Kidney (tissue), 14 donors: Measurements from ENCODE around the gene SIM2. TPM values are rescaled to one million over a fixed set of nuclear protein-coding genes. Genes with fewer than 3 reads are reported as not detected.

Experiments
- DNase-seq, 5 donors: peaks; one replicate each; pipeline ENCODE4 v3.0.0-alpha.2; 2013 to 2020
- FAIRE-seq: peaks from 2 replicates; lab custom pipeline; 2012; peaks lifted over from hg19 to GRCh38; lab: Jason Lieb, UNC
- H3K27ac ChIP-seq, 2 donors: one replicate each; pipeline ENCODE4 v1.7.0; 2013; ENCODE audit warnings: low read depth in 2 of 2, low read length in 2 of 2, inconsistent platforms in 1 of 2
- H3K27me3 ChIP-seq: one replicate; pipeline ENCODE4 v1.7.1; 2013; ENCODE audit warnings: low read length, inconsistent platforms; ENCODE audit not compliant: control insufficient read depth, insufficient read depth
- H3K36me3 ChIP-seq, 3 donors: one replicate each; pipeline versions ENCODE4 v1.7.0 to v1.7.1; 2013; ENCODE audit warnings: low read length in 3 of 3, control low read depth in 1 of 3, inconsistent platforms in 1 of 3; ENCODE audit not compliant: insufficient read depth in 3 of 3, control insufficient read depth in 2 of 3
- H3K4me1 ChIP-seq, 3 donors: one replicate each; pipeline versions ENCODE4 v1.7.0 to v1.7.1; 2013; ENCODE audit warnings: low read length in 3 of 3, inconsistent platforms in 1 of 3, low read depth in 1 of 3; ENCODE audit not compliant: control insufficient read depth in 2 of 3, insufficient read depth in 2 of 3
- H3K4me3 ChIP-seq, 3 donors: one replicate each; pipeline versions ENCODE4 v1.7.0 to v1.8.1; 2013; ENCODE audit warnings: low read length in 3 of 3, control low read depth in 1 of 3, inconsistent platforms in 1 of 3
- H3K9ac ChIP-seq, 3 donors: one replicate each; pipeline versions ENCODE4 v1.7.0 to v1.7.1; 2013; ENCODE audit warnings: low read length in 3 of 3, control low read depth in 1 of 3, inconsistent platforms in 1 of 3
- H3K9me3 ChIP-seq, 3 donors: one replicate each; pipeline versions ENCODE4 v1.7.0 to v1.7.1; 2013; ENCODE audit warnings: low read length in 3 of 3, control low read depth in 1 of 3, inconsistent platforms in 1 of 3; ENCODE audit not compliant: control insufficient read depth in 2 of 3, insufficient read depth in 1 of 3
- intact Hi-C: fragments of 100-400 bp; cut with DNase I; formaldehyde crosslinking; loops from one replicate; pipeline ENCODE4 v1.11.1; 2022
- polyA plus RNA-seq: library from polyadenylated mRNA; stranded (reverse); fragments of 350-450 nt; fragmentation: Illumina TruSeq; extraction: RNeasy Lipid Tissue Mini Kit (QIAGEN cat#74804); gene quantifications from one replicate; pipeline ENCODE4 v1.2.3, GENCODE V29; 2014; ENCODE audit warnings: low read depth, low replicate concordance; ENCODE audit not compliant: insufficient read depth
- total RNA-seq: library from RNA; stranded (reverse); fragmentation: NEBNext Ultra II Directional; extraction: Animal tissue kit (Norgen Biotek cat#: 25700); gene quantifications from one replicate; pipeline ENCODE4 v1.2.1, GENCODE V29; 2021
- TF ChIP-seq, protein P1 (sequence below): IDR thresholded peaks from 3 replicates; pipeline ENCODE4 v1.5.1; 2012; ENCODE audit warnings: mild to moderate bottlenecking, moderate library complexity, borderline replicate concordance; ENCODE audit not compliant: insufficient read depth; ENCODE audit errors: extremely low read depth
- donor health status: control.
- donor health status: control.
- donor health status: control.
- donor health status: control.
- donor health status: control.
- donor health status: DM: yes; HTN: yes; CAD: no.
- donor health status: Normal renal cell carcinoma (clear cell type).

The SIM2 gene
- total and polyA plus RNA-seq, 2 donors from 2014 or later = 6.5 to 71.3 TPM

DNA sequence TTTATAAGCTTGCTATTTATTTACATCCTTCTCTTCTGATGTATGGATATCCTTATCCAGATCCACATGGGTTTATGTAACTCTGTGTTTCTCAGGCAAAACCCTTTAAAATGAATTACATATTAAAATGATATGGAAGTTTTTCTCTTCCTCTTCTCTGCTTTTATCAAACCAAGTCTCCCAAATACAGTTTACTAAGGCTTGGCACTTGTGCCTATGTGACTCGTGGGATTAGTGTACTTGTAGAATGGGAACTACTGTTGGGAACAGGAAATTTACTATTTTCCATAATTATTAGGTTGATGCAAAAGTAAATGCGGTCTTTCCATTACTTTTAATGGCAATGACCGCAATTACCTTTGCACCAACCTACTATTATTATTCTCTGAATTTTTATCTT, 14.8 kb downstream of the SIM2 start:
- Histone ChIP-seq H3K4me1 (no peaks in the 10 kb centered on the region), H3K9ac (no peak overlapping the region), H3K4me3 (no peak overlapping the region), H3K27ac (no peak overlapping the region), H3K36me3 (no peaks in the 10 kb centered on the region), H3K9me3 (no peaks in the 10 kb centered on the region), H3K27me3 (peaks cover 60% of the 10 kb centered on the region)
- TF ChIP-seq, protein P1, sequence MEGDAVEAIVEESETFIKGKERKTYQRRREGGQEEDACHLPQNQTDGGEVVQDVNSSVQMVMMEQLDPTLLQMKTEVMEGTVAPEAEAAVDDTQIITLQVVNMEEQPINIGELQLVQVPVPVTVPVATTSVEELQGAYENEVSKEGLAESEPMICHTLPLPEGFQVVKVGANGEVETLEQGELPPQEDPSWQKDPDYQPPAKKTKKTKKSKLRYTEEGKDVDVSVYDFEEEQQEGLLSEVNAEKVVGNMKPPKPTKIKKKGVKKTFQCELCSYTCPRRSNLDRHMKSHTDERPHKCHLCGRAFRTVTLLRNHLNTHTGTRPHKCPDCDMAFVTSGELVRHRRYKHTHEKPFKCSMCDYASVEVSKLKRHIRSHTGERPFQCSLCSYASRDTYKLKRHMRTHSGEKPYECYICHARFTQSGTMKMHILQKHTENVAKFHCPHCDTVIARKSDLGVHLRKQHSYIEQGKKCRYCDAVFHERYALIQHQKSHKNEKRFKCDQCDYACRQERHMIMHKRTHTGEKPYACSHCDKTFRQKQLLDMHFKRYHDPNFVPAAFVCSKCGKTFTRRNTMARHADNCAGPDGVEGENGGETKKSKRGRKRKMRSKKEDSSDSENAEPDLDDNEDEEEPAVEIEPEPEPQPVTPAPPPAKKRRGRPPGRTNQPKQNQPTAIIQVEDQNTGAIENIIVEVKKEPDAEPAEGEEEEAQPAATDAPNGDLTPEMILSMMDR = no peak
- no peak for DNase-seq
- intact Hi-C loops = no loop called here
- FAIRE-seq = no peak

DNA sequence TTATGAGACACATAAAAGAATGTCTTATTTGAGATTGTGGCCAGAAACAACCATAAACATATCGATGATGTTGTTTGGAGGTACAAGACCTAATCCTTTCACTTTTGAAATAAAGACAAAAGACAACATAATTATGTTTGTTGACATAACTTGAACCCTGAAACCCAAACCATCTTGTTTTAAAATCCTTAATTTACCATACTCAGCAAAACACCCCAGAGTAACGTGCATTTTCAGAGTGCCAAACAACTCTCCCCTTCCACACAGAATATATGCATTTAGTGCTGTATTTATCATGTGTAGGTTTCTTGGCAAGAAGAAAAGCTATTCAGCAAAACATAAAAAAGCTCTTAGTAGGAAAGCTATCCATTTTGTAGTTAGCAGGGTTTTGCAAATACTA, 17.5 kb downstream of the SIM2 start:
- Histone ChIP-seq H3K27ac (no peak overlapping the region), H3K4me3 (no peak overlapping the region), H3K4me1 (no peaks in the 10 kb centered on the region), H3K27me3 (peaks cover 40% of the 10 kb centered on the region), H3K9ac (no peak overlapping the region), H3K36me3 (no peaks in the 10 kb centered on the region), H3K9me3 (no peaks in the 10 kb centered on the region)
- intact Hi-C loops = no loop called here
- no peak for FAIRE-seq
- TF ChIP-seq, protein P1 = no peak
- DNase-seq = no peak

DNA sequence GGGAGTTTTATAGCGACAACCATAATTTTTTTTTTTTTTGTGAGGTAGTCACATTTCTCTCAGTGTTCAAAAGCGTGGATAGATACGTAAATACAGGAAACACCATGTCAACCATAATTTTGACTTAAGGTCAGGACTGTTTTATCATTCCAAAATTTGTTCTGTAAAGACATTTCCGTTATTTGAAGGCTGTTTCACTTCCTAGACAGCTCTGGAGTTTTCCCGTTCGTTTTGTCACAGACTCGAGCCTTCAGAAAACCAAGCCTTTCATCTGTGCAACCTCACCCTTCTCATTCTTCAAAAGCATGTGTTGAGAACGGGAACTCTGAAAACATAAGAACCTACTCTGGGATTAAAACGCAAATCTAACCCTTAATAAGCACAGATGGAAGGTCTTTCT, 17.9 kb downstream of the SIM2 start:
- Histone ChIP-seq H3K4me3 (no peak overlapping the region), H3K9me3 (no peaks in the 10 kb centered on the region), H3K4me1 (no peaks in the 10 kb centered on the region), H3K36me3 (no peaks in the 10 kb centered on the region), H3K27ac (no peak overlapping the region), H3K27me3 (peaks cover 35% of the 10 kb centered on the region), H3K9ac (no peak overlapping the region)
- FAIRE-seq = no peak
- intact Hi-C loops = no loop called here
- no peak for DNase-seq
- TF ChIP-seq, protein P1 = no peak

DNA sequence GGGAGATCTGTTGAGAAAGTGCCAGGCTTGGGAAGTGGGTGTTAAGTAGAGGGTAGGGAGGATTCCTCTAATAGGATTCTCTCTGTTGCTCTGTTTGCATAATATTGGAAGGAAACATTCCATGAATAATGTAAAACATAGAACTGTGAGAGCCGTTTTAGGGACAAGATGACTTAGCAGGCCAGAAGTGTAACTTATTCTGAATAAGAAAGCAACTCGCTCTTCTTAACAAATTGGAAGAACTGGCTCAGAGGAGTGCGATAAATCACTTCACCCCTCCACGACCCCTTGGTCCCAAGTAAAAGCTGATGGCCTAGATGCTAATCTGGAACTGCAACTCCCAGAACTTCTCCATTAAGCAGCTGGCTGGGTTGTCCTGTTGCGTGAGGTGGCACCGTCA, 19.1 kb downstream of the SIM2 start:
- no peak overlapping the region for H3K4me3 ChIP-seq
- TF ChIP-seq, protein P1 = no peak
- no peak overlapping the region for H3K9ac ChIP-seq
- intact Hi-C loops = no loop called here
- no peak overlapping the region for H3K27ac ChIP-seq
- H3K27me3 ChIP-seq = peaks cover 25% of the 10 kb centered on the region
- no peak for DNase-seq
- FAIRE-seq = no peak
- H3K9me3 ChIP-seq = no peaks in the 10 kb centered on the region
- no peaks in the 10 kb centered on the region for H3K36me3 ChIP-seq
- no peaks in the 10 kb centered on the region for H3K4me1 ChIP-seq
